ENCODE data around the gene ZNF92. TPM values are rescaled to one million over a fixed set of nuclear protein-coding genes. Genes with fewer than 3 reads are reported as not detected.

Gene ZNF92
- 1 to 10 TPM; 1.9 to 4.5 (median 2.4) TPM for total RNA-seq
- long read RNA-seq, partial matches to known transcripts = 0 of 2 reads
- long read RNA-seq, other reads (novel, unspliced or antisense) = 0 of 2 reads

GRCh38 chr7:65373608-65374351 lies at the start of gene ZNF92:
ZNF92 (plus strand) TSS chr7:65373855; CDS start chr7:65373998, 143 bp downstream.
- ATAC-seq = peak; percentile 97 to 99 (median 98)
- intact Hi-C loops (cut with DNase I) = no loop called here
- H3K9me3 ChIP-seq = no peaks in the 10 kb centered on the region
- peak; percentile 97 to 98 (median 97) for DNase-seq
- no peaks in the 10 kb centered on the region for H3K36me3 ChIP-seq
- peaks cover 0 to 21% (median 0%) of the 10 kb centered on the region in 4 donors for H3K4me1 ChIP-seq
- WGBS (ENCODE audit: insufficient coverage, low coverage, low lambda C conversion rate, missing lambda C conversion rate) = 0% methylated on average over 13 of the region's 44 CpGs
- peak within 1 kb of the TSS; percentile 84 to 93 (median 84) for H3K4me3 ChIP-seq
- H3K27me3 ChIP-seq = no peaks in the 10 kb centered on the region
- TF ChIP-seq POLR2A (IDR thresholded peaks at IDR 0.05) = peak; percentile 94
- no peak for TF ChIP-seq CTCF (IDR thresholded peaks at IDR 0.05)
- H3K27ac ChIP-seq = peak within 1 kb of the TSS in 2 of 3 donors; percentile 65 to 77

- DNase-seq (no peak), ATAC-seq (peak in 2 of 4 donors; percentile 15 to 43)
- Histone ChIP-seq H3K4me3 (no peak overlapping the region), H3K4me1 (no peaks in the 10 kb centered on the region), H3K9me3 (no peaks in the 10 kb centered on the region), H3K27ac (no peak overlapping the region), H3K36me3 (no peaks in the 10 kb centered on the region), H3K27me3 (no peaks in the 10 kb centered on the region)
- WGBS (ENCODE audit: insufficient coverage, low coverage, low lambda C conversion rate, missing lambda C conversion rate) = 88% methylated on average over 1 of the region's 5 CpGs
- no peak for TF ChIP-seq POLR2A (IDR thresholded peaks at IDR 0.05)
- intact Hi-C loops (cut with DNase I) = no loop called here
Measured at GRCh38 chr7:65325793-65326432, 47.7 kb upstream of the ZNF92 start.

GRCh38 chr7:65338346-65338745 lies 35.3 kb upstream of the ZNF92 start:
- H3K4me1 ChIP-seq = peaks cover 0 to 18% (median 2%) of the 10 kb centered on the region in 4 donors
- intact Hi-C loops (cut with DNase I) = no loop called here
- H3K9me3 ChIP-seq = no peaks in the 10 kb centered on the region
- no peaks in the 10 kb centered on the region for H3K27me3 ChIP-seq
- DNase-seq (no peak), ATAC-seq (no peak)
- no peak for TF ChIP-seq CTCF (IDR thresholded peaks at IDR 0.05)
- no peak for TF ChIP-seq POLR2A (IDR thresholded peaks at IDR 0.05)
- H3K36me3 ChIP-seq = no peaks in the 10 kb centered on the region
- H3K27ac ChIP-seq = no peak overlapping the region
- H3K4me3 ChIP-seq = no peak overlapping the region
- WGBS (ENCODE audit: insufficient coverage, low coverage, low lambda C conversion rate, missing lambda C conversion rate) = 60% methylated on average over 2 of the region's 2 CpGs

GRCh38 chr7:65339257-65339656 lies 34.4 kb upstream of the ZNF92 start:
- WGBS (ENCODE audit: insufficient coverage, low coverage, low lambda C conversion rate, missing lambda C conversion rate) = 17% methylated on average over 3 of the region's 3 CpGs
- H3K27me3 ChIP-seq = no peaks in the 10 kb centered on the region
- no peak overlapping the region for H3K4me3 ChIP-seq
- ATAC-seq (peak; percentile 95 to 98 (median 97)), DNase-seq (peak; percentile 21 to 75 (median 58))
- no peak overlapping the region for H3K27ac ChIP-seq
- no peaks in the 10 kb centered on the region for H3K9me3 ChIP-seq
- H3K36me3 ChIP-seq = no peaks in the 10 kb centered on the region
- intact Hi-C loops (cut with DNase I) = no loop called here
- TF ChIP-seq POLR2A (IDR thresholded peaks at IDR 0.05) (no peak), CTCF (IDR thresholded peaks at IDR 0.05) (no peak)
- H3K4me1 ChIP-seq = peaks cover 0 to 18% (median 2%) of the 10 kb centered on the region in 4 donors

Measured in right lobe of liver (tissue), 6 donors.